ENCODE results near the gene INSIG2.

GRCh38 chr2:118121101-118121500 is 32.8 kb downstream of the INSIG2 start:
- TF ChIP-seq USF1 (IDR thresholded peaks at IDR 0.05) (no peak), TAF1 (IDR thresholded peaks at IDR 0.05; ENCODE audit: low read depth) (no peak), CREB1 (IDR thresholded peaks at IDR 0.05; ENCODE audit: low read depth) (no peak), NFIC (IDR thresholded peaks at IDR 0.05) (no peak)

All from Ishikawa (cell line).